Fibroblast of villous mesenchyme (primary cell): ENCODE measurements around the gene PTPRN2. TPM values are rescaled to one million over a fixed set of nuclear protein-coding genes. Genes with fewer than 3 reads are reported as not detected.
"Not testable (repeated sequence)": the region's sequence is repeated elsewhere in the genome, so short reads cannot be mapped to it uniquely, and the experiment has no call there.

Experiments used
- DNase-seq: peaks from one replicate; pipeline ENCODE4 v3.0.0-alpha.2; 2010; ENCODE audit warnings: low read depth
- H3K4me3 ChIP-seq: 2 replicates; pipeline ENCODE4 v1.5.1; 2011; ENCODE audit warnings: low read depth, mild to moderate bottlenecking, low read length
- CTCF ChIP-seq: IDR thresholded peaks from 2 replicates; pipeline ENCODE4 v1.5.1; 2012; ENCODE audit warnings: low read depth, mild to moderate bottlenecking, low read length; ENCODE audit not compliant: insufficient read depth
- total RNA-seq: library from RNA; depleted of rRNA; stranded (reverse); fragments of >200 nt; gene quantifications from 2 replicates; pipeline ENCODE4 v1.2.3, GENCODE V29; 2012

Gene PTPRN2
- total RNA-seq, 1 donor = not detected

- DNase-seq = no peak
- H3K4me3 ChIP-seq = no peak overlapping the region
- TF ChIP-seq CTCF = no peak
These were observed 1022.4 kb downstream of the PTPRN2 start for GRCh38 chr7:157565201-157565626.

GRCh38 chr7:157564517-157565177 is 1023.0 kb downstream of the PTPRN2 start:
- DNase-seq = no peak
- H3K4me3 ChIP-seq = no peak overlapping the region
- no peak for TF ChIP-seq CTCF

- DNase-seq, H3K4me3 ChIP-seq: not testable (repeated sequence)
These were observed 1024.0 kb downstream of the PTPRN2 start for GRCh38 chr7:157563467-157564135.

- DNase-seq, H3K4me3 ChIP-seq: not testable (repeated sequence)
These were observed 1024.9 kb downstream of the PTPRN2 start for GRCh38 chr7:157562522-157563398.

GRCh38 chr7:157561816-157562410 is 1025.7 kb downstream of the PTPRN2 start:
- no peak for DNase-seq
- no peak overlapping the region for H3K4me3 ChIP-seq
- no peak for TF ChIP-seq CTCF

GRCh38 chr7:157561523-157561785 is 1026.2 kb downstream of the PTPRN2 start:
- H3K4me3 ChIP-seq = no peak overlapping the region
- no peak for DNase-seq
- no peak for TF ChIP-seq CTCF

GRCh38 chr7:157560710-157561522 is 1026.7 kb downstream of the PTPRN2 start:
- no peak overlapping the region for H3K4me3 ChIP-seq
- DNase-seq = no peak
- TF ChIP-seq CTCF = no peak
